Ovary (tissue), 9 donors: ENCODE measurements around the gene IL15RA. TPM values are rescaled to one million over a fixed set of nuclear protein-coding genes. Genes with fewer than 3 reads are reported as not detected.
"Not testable (repeated sequence)": the region's sequence is repeated elsewhere in the genome, so short reads cannot be mapped to it uniquely, and the experiment has no call there.

ENCODE experiments used
- DNase-seq, 5 donors: peaks; one replicate each; pipeline ENCODE4 v3.0.0-alpha.2; 2019 to 2020
- H3K27ac ChIP-seq, 2 donors: fragments of 200-600 bp; one replicate each; pipeline versions ENCODE4 v1.5.1 to v1.8.0; 2019 to 2022
- H3K27me3 ChIP-seq: fragments of 200-600 bp; one replicate; pipeline ENCODE4 v1.8.0; 2022
- H3K36me3 ChIP-seq: fragments of 200-600 bp; sonication (generic); one replicate; pipeline ENCODE4 v1.5.1; 2019
- H3K4me1 ChIP-seq: one replicate; pipeline ENCODE4 v1.8.1; 2013; ENCODE audit warnings: mild to moderate bottlenecking, moderate library complexity; ENCODE audit not compliant: insufficient read depth
- H3K4me3 ChIP-seq: fragments of 200-600 bp; sonication (generic); one replicate; pipeline ENCODE4 v1.5.1; 2017
- H3K9me3 ChIP-seq, 2 donors: fragments of 200-600 bp in 1 of 2; sonication (generic) in 1 of 2; one replicate each; pipeline versions ENCODE4 v1.5.1 to v1.8.1; 2013 to 2019; ENCODE audit warnings: mild to moderate bottlenecking in 1 of 2, moderate library complexity in 1 of 2
- EP300 ChIP-seq: sonication (generic); formaldehyde crosslinking; IDR thresholded peaks from one replicate; pipeline ENCODE4 v1.6.1; 2017; ENCODE audit warnings: antibody characterized with exemption
- POLR2A ChIP-seq: fragments of 450-650 bp; IDR thresholded peaks from one replicate; pipeline ENCODE4 v1.6.1; 2017; ENCODE audit warnings: antibody characterized with exemption, mild to moderate bottlenecking, moderate library complexity
- WGBS, 3 donors: extraction: QIAGEN DNeasy Blood & Tissue Kit in 1 of 3; methylation state at CpG; one replicate each; pipeline versions ENCODE4 v1.1.5 to v1.1.7; 2013 to 2017; 5-methylcytosine and 5-hydroxymethylcytosine counted together
- intact Hi-C, 4 donors: fragments of 100-400 bp; cut with DNase I; formaldehyde crosslinking; loops; one replicate each; pipeline versions ENCODE4 v1.11.0 to v1.15.1; 2022 to 2023
- polyA plus RNA-seq, 2 donors: library from polyadenylated mRNA; stranded (reverse); fragments of 200-250 nt in 1 of 2; fragments of 350-450 nt in 1 of 2; fragmentation: Illumina TruSeq in 1 of 2; extraction: RNeasy Lipid Tissue Mini Kit (QIAGEN cat#74804) in 1 of 2; gene quantifications; one replicate each; pipeline ENCODE4 v1.2.3, GENCODE V29; 2013 to 2014
- total RNA-seq, 7 donors: library from RNA; depleted of rRNA in 2 of 7; stranded (reverse); fragments of >200 nt in 2 of 7; fragmentation: NEBNext Ultra II Directional in 3 of 7; extraction: Animal tissue kit (Norgen Biotek cat#: 25700) in 3 of 7; gene quantifications; one replicate each; pipeline versions ENCODE4 v1.1.0 to v1.2.4, GENCODE V29; 2016 to 2023
- TF ChIP-seq, protein P1 (sequence below), 3 donors: fragments of 450-650 bp in 2 of 3; fragments of 200-600 bp in 1 of 3; IDR thresholded peaks; one replicate each; pipeline versions ENCODE4 v1.5.1 to v1.8.0; 2016 to 2022; ENCODE audit warnings: antibody characterized with exemption in 3 of 3, mild to moderate bottlenecking in 1 of 3
- donor health status: DM: no; HTN: no; CAD: no; lungs with moderate emphysema.
- donor health status: DM: no; HTN: no; CAD: no.
- donor health status: Bipolar disorder and iron deficiency.
- donor health status: DM: yes; HTN: yes; CAD: no.
- donor health status: DM: no; HTN: no; CAD: no.
- donor health status: DM: yes; HTN: yes; CAD: no.

The IL15RA gene
- total and polyA plus RNA-seq, 9 donors = 2.7 to 15.2 (median 6.3) TPM

DNA sequence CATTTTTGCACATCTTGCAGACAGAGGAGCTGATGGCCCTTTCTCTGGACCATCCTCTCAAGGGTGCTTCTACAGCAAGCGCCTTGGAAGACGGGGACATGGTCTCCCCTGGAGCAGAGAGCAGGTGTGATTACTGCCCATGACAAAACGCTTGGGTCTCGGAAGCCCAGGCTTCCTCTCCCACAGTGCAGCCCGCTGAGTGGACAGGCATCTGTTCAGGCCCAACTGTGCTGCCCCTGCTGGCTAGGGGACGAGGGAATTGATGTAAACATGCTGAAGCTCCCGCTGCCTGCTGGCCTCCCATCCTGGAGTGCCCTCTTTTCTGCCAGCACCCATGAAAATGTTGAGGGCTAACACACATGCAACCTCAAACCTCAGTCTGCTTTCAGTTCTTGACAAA, 14.3 kb downstream of the IL15RA start:
- no peak overlapping the region for H3K4me3 ChIP-seq
- WGBS, 3 donors = 91 to 94% (median 92%) methylated on average over 7 of the region's 7 CpGs
- no peaks in the 10 kb centered on the region for H3K27me3 ChIP-seq
- H3K27ac ChIP-seq = no peak overlapping the region
- DNase-seq = peak in 2 of 5 donors; percentile 7 to 8
- H3K4me1 ChIP-seq = no peaks in the 10 kb centered on the region
- no peaks in the 10 kb centered on the region for H3K9me3 ChIP-seq
- intact Hi-C loops = no loop called here
- H3K36me3 ChIP-seq = no peaks in the 10 kb centered on the region
- TF ChIP-seq EP300 = no peak
- TF ChIP-seq, protein P1, sequence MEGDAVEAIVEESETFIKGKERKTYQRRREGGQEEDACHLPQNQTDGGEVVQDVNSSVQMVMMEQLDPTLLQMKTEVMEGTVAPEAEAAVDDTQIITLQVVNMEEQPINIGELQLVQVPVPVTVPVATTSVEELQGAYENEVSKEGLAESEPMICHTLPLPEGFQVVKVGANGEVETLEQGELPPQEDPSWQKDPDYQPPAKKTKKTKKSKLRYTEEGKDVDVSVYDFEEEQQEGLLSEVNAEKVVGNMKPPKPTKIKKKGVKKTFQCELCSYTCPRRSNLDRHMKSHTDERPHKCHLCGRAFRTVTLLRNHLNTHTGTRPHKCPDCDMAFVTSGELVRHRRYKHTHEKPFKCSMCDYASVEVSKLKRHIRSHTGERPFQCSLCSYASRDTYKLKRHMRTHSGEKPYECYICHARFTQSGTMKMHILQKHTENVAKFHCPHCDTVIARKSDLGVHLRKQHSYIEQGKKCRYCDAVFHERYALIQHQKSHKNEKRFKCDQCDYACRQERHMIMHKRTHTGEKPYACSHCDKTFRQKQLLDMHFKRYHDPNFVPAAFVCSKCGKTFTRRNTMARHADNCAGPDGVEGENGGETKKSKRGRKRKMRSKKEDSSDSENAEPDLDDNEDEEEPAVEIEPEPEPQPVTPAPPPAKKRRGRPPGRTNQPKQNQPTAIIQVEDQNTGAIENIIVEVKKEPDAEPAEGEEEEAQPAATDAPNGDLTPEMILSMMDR (IDR thresholded peaks at IDR 0.05) = no peak
- no peak for TF ChIP-seq POLR2A

- H3K4me3 ChIP-seq, H3K4me1 ChIP-seq, H3K36me3 ChIP-seq, H3K27ac ChIP-seq, H3K27me3 ChIP-seq, H3K9me3 ChIP-seq, intact Hi-C loops: not testable (repeated sequence)
- 95 to 97% (median 96%) methylated on average over 10 of the region's 10 CpGs for WGBS, 3 donors
- DNase-seq = peak in 3 of 5 donors; percentile 3 to 23 (median 11)
These were observed 14.9 kb downstream of the IL15RA start for GRCh38 chr10:5962358-5962940.

DNA sequence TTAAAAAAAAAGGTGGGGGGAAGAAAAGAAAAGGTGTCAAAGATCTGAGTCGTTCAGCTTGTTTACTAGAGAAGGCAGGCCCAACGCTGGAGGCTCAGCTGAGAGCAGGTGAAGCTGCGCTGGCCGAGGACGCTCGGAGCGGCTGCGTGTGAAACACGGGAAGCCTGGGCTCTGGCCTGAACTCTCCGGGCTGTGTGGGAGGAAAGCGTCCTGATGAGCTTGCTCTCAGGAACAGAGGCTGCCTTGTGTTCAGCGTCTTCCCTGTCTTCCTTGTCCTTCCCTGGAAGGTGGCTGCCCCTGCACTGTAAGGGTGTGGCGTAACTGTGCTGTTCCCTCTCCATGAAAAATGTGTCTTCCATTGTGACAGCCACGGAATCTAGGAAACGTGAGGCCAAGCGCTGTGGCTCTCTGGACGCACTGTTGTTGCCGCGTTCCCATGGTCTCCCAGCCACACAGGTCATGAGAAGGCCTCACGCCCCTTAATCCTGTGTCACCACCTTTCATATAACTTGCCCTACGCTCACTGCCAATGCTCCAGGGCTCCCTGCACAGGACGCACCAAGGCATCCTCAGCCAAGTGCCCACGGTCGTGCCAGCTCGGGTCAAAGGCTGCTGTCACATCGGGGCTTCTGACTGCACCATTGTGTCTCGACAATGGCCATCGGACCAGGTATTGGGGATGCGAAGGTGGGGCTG, 15.8 kb downstream of the IL15RA start:
- DNase-seq = peak in 3 of 5 donors; percentile 4 to 32 (median 15)
- H3K9me3 ChIP-seq = no peaks in the 10 kb centered on the region
- no peaks in the 10 kb centered on the region for H3K4me1 ChIP-seq
- no peaks in the 10 kb centered on the region for H3K27me3 ChIP-seq
- TF ChIP-seq, protein P1 (IDR thresholded peaks at IDR 0.05) = no peak
- no peaks in the 10 kb centered on the region for H3K36me3 ChIP-seq
- no peak overlapping the region for H3K4me3 ChIP-seq
- H3K27ac ChIP-seq = no peak overlapping the region
- 84 to 88% (median 86%) methylated on average over 29 of the region's 29 CpGs for WGBS, 3 donors
- intact Hi-C loops = no loop called here

GRCh38 chr10:5960973-5961275, 16.4 kb downstream of the IL15RA start:
- H3K4me3 ChIP-seq, H3K27ac ChIP-seq, H3K9me3 ChIP-seq, H3K36me3 ChIP-seq, H3K4me1 ChIP-seq, intact Hi-C loops, H3K27me3 ChIP-seq: not testable (repeated sequence)
- WGBS, 3 donors = 90 to 97% (median 96%) methylated on average over 10 of the region's 10 CpGs
- DNase-seq = peak in 1 of 5 donors; percentile 1

- H3K36me3 ChIP-seq = no peaks in the 10 kb centered on the region
- H3K4me1 ChIP-seq = no peaks in the 10 kb centered on the region
- H3K4me3 ChIP-seq = no peak overlapping the region
- TF ChIP-seq EP300 (no peak), POLR2A (no peak)
- TF ChIP-seq, protein P1 (IDR thresholded peaks at IDR 0.05) = no peak
- 70 to 73% (median 73%) methylated on average over 18 of the region's 18 CpGs for WGBS, 3 donors
- H3K27ac ChIP-seq = no peak overlapping the region
- no peaks in the 10 kb centered on the region for H3K27me3 ChIP-seq
- intact Hi-C loops = no loop called here
- peak in 4 of 5 donors; percentile 4 to 17 (median 13) for DNase-seq
- no peaks in the 10 kb centered on the region for H3K9me3 ChIP-seq
These were observed 17.0 kb downstream of the IL15RA start for GRCh38 chr10:5960070-5960972.
